Transverse colon (tissue), 4 donors: ENCODE data around the gene RARA. TPM values are rescaled to one million over a fixed set of nuclear protein-coding genes. Genes with fewer than 3 reads are reported as not detected.
A peak's percentile ranks its signal among the peaks of the same experiment; 100 is the strongest.
"Not testable (repeated sequence)": the region's sequence is repeated elsewhere in the genome, so short reads cannot be mapped to it uniquely, and the experiment has no call there.

ENCODE experiments used
- DNase-seq: peaks from one replicate; pipeline ENCODE4 v3.0.0-alpha.2; 2019
- H3K27ac ChIP-seq, 4 donors: fragments of 200-600 bp; sonication (generic); 2 replicates each; pipeline ENCODE4 v1.5.1; 2016 to 2018; ENCODE audit warnings: inconsistent platforms in 4 of 4
- H3K27me3 ChIP-seq: fragments of 200-600 bp; sonication (generic); 2 replicates; pipeline ENCODE4 v1.5.1; 2017; ENCODE audit warnings: inconsistent platforms
- H3K36me3 ChIP-seq, 4 donors: fragments of 200-600 bp; sonication (generic); 2 replicates each; pipeline ENCODE4 v1.5.1; 2017 to 2019; ENCODE audit warnings: inconsistent platforms in 4 of 4
- H3K4me1 ChIP-seq, 4 donors: fragments of 200-600 bp; sonication (generic); 2 replicates each; pipeline ENCODE4 v1.5.1; 2017 to 2020; ENCODE audit warnings: inconsistent platforms in 4 of 4
- H3K4me3 ChIP-seq, 4 donors: fragments of 200-600 bp; sonication (generic); 1 replicate in 1 of 4; 2 replicates in 3 of 4; pipeline versions ENCODE4 v1.5.1 to v1.6.1; 2017 to 2019; ENCODE audit warnings: inconsistent platforms in 4 of 4
- H3K9me3 ChIP-seq, 2 donors: fragments of 200-600 bp; sonication (generic); 2 replicates each; pipeline ENCODE4 v1.5.1; 2017 to 2019; ENCODE audit warnings: inconsistent platforms in 2 of 2
- CTCF ChIP-seq, 5 experiments: fragments of 200-600 bp in 3 of 5; fragments of 450-650 bp in 2 of 5; sonication (generic) in 3 of 5; IDR thresholded peaks; 1 replicate in 2 of 5; 2 replicates in 3 of 5; pipeline ENCODE4 v1.5.1; 2016 to 2017; ENCODE audit warnings: antibody characterized with exemption in 5 of 5, inconsistent platforms in 3 of 5, mild to moderate bottlenecking in 2 of 5, moderate library complexity in 1 of 5
- EP300 ChIP-seq: sonication (generic); formaldehyde crosslinking; IDR thresholded peaks from one replicate; pipeline ENCODE4 v1.6.1; 2017; ENCODE audit warnings: antibody characterized with exemption, low read depth
- POLR2A ChIP-seq: fragments of 450-650 bp; IDR thresholded peaks from one replicate; pipeline ENCODE4 v1.6.1; 2016; ENCODE audit warnings: antibody characterized with exemption, mild to moderate bottlenecking, moderate library complexity
- POLR2AphosphoS5 ChIP-seq, 3 donors: sonication (generic); formaldehyde crosslinking; IDR thresholded peaks; one replicate each; pipeline ENCODE4 v1.6.1; 2016; ENCODE audit warnings: antibody characterized with exemption in 3 of 3
- WGBS, 2 donors: methylation state at CpG; one replicate each; pipeline ENCODE4 v1.1.5; 2018; ENCODE audit warnings: low coverage in 1 of 2; 5-methylcytosine and 5-hydroxymethylcytosine counted together
- in situ Hi-C, 4 donors: fragments of 200-750 bp; cut with MboI; loops; one replicate each; pipeline versions ENCODE4 v1.15.0 to v1.15.1; 2017; ENCODE audit warnings: low sequenced_read_pairs in 3 of 4, low pct_ligation_motif_present in 1 of 4, low pct_unique_long_range_greater_than_20kb in 1 of 4
- intact Hi-C: fragments of 100-400 bp; cut with DNase I; formaldehyde crosslinking; loops from one replicate; pipeline ENCODE4 v1.15.1; 2023; ENCODE audit warnings: low total_unique reads
- total RNA-seq, 4 donors: library from RNA; depleted of rRNA; stranded (reverse); fragments of >200 nt; gene quantifications; one replicate each; pipeline ENCODE4 v1.1.0, GENCODE V29; 2016

Gene RARA
- total RNA-seq, 4 donors from 2014 or later: 23.5 to 110 (median 49.1) TPM

- no peak for DNase-seq
- intact Hi-C loops (no loop called here), in situ Hi-C loops (no loop called here)
- H3K4me1 ChIP-seq: no peaks in the 10 kb centered on the region
- H3K9me3 ChIP-seq: no peaks in the 10 kb centered on the region
- no peak overlapping the region for H3K27ac ChIP-seq
- H3K4me3 ChIP-seq: no peak overlapping the region
- TF ChIP-seq EP300 (no peak), POLR2AphosphoS5 (IDR thresholded peaks at IDR 0.05) (no peak), POLR2A (no peak), CTCF (IDR thresholded peaks at IDR 0.05) (no peak)
- WGBS, 2 donors: 90 to 92% methylated on average over 3 to 4 of the region's 4 CpGs
- no peaks in the 10 kb centered on the region for H3K27me3 ChIP-seq
- no peaks in the 10 kb centered on the region for H3K36me3 ChIP-seq
These were observed 73.3 kb downstream of the RARA start for GRCh38 chr17:40382251-40382650.

GRCh38 chr17:40386555-40386954 is 77.6 kb downstream of the RARA start:
- H3K4me3 ChIP-seq, H3K27ac ChIP-seq, DNase-seq, in situ Hi-C loops, H3K27me3 ChIP-seq, intact Hi-C loops, H3K9me3 ChIP-seq, H3K36me3 ChIP-seq, H3K4me1 ChIP-seq: not testable (repeated sequence)
- WGBS, 2 donors: 100% methylated on average over 2 to 3 of the region's 3 CpGs

- Histone ChIP-seq H3K27me3 (no peaks in the 10 kb centered on the region), H3K9me3 (no peaks in the 10 kb centered on the region), H3K36me3 (no peaks in the 10 kb centered on the region), H3K4me1 (no peaks in the 10 kb centered on the region), H3K4me3 (no peak overlapping the region), H3K27ac (no peak overlapping the region)
- in situ Hi-C loops: no loop called here
- WGBS, 2 donors: 48% methylated on average over 4 of the region's 4 CpGs
- no peak for DNase-seq
- TF ChIP-seq CTCF (IDR thresholded peaks at IDR 0.05) (peak; percentile 59 to 68 (median 64)), POLR2A (no peak)
- intact Hi-C loops: loop anchor here (2.0 kb wide), 1 partner anchor 164 kb away; no protein-coding TSS in a partner anchor
These were observed 90.2 kb downstream of the RARA start for GRCh38 chr17:40399185-40399584.

GRCh38 chr17:40402668-40403067 is 93.7 kb downstream of the RARA start:
- H3K4me1 ChIP-seq: no peaks in the 10 kb centered on the region
- intact Hi-C loops: no loop called here
- no peaks in the 10 kb centered on the region for H3K27me3 ChIP-seq
- no peak overlapping the region for H3K27ac ChIP-seq
- no peak for TF ChIP-seq EP300
- TF ChIP-seq POLR2A: no peak
- no peak for TF ChIP-seq POLR2AphosphoS5 (IDR thresholded peaks at IDR 0.05)
- TF ChIP-seq CTCF (IDR thresholded peaks at IDR 0.05): no peak
- no peaks in the 10 kb centered on the region for H3K9me3 ChIP-seq
- 70 to 80% methylated on average over 1 of the region's 1 CpG for WGBS, 2 donors
- in situ Hi-C loops: no loop called here
- no peaks in the 10 kb centered on the region for H3K36me3 ChIP-seq
- DNase-seq: no peak
- H3K4me3 ChIP-seq: no peak overlapping the region

GRCh38 chr17:40404003-40404402 is 95.0 kb downstream of the RARA start:
- in situ Hi-C loops: no loop called here
- Histone ChIP-seq H3K4me3 (no peak overlapping the region), H3K27me3 (no peaks in the 10 kb centered on the region), H3K9me3 (no peaks in the 10 kb centered on the region), H3K4me1 (no peaks in the 10 kb centered on the region), H3K27ac (no peak overlapping the region), H3K36me3 (no peaks in the 10 kb centered on the region)
- intact Hi-C loops: no loop called here
- no peak for DNase-seq
- 86 to 100% methylated on average over 3 of the region's 3 CpGs for WGBS, 2 donors
- TF ChIP-seq POLR2A (no peak), EP300 (no peak), CTCF (IDR thresholded peaks at IDR 0.05) (no peak), POLR2AphosphoS5 (IDR thresholded peaks at IDR 0.05) (no peak)
